ENCODE data around the gene NEDD4L.

Gene NEDD4L

GRCh38 chr18:58300867-58301266 lies 256.8 kb downstream of the NEDD4L start:
- DNase-seq, result no peak

GRCh38 chr18:58302811-58303210 lies 258.8 kb downstream of the NEDD4L start:
- DNase-seq, result no peak

DNA sequence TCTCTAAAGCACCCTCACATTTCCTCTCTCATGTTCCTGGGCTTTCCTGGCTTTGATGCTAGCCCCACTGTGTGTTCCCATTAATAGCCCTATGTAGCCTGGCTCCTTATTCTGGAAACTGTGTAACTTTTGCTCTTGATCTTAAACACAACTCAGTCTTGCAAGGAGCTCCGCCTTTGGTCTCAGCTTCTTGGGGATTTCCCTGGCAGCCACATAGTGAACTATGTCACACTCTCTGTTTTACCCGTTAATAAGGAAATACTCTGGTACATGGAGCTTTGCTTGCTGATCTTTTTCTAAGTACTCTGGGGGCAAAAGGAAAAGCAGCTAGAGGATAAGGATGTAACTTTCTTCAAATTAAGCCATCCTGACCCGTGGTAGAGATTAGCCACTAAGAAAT lies 259.3 kb downstream of the NEDD4L start:
- DNase-seq, result no peak

DNA sequence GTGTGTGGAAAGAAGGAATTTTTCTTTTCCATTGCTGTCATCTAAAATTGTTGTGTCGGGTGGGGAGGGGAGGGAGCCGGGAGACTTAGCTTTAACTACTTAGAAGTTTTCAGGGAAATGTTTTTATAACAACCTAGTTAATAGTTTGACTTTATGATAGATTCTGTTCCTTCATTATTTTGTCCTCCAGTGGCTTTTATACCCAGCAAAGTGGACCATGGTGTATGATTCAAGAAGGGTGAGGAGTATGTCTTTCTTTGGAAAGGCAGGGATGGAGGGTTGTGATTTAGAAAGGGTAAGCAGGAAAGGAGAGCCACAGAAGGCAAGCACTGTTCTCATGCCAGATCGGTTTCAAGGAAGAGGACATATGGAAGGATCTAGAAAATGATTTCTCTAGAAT lies 261.8 kb downstream of the NEDD4L start:
- DNase-seq, result no peak

- DNase-seq, result no peak
Observed at GRCh38 chr18:58307441-58307840, 263.4 kb downstream of the NEDD4L start.

DNA sequence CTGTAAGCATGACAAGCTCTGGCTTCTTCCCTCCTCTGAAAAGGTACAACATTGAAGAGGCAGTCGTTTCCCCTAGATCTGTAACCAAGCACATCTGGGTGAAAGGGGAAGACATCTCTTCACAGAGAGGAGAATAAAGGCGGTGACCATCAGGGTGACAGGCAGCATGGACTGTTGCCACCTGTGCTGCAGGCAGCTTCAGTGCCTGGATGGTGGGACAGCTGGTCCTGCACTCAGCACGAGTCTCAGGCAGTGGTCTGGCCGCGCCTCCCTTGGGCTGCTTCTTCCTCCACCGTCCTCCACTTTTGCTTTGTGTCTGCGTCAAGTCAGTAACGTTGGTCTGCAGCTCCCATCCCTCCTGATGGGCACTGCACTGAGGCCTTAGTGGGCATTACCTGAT lies 264.4 kb downstream of the NEDD4L start:
- no peak for DNase-seq

DNA sequence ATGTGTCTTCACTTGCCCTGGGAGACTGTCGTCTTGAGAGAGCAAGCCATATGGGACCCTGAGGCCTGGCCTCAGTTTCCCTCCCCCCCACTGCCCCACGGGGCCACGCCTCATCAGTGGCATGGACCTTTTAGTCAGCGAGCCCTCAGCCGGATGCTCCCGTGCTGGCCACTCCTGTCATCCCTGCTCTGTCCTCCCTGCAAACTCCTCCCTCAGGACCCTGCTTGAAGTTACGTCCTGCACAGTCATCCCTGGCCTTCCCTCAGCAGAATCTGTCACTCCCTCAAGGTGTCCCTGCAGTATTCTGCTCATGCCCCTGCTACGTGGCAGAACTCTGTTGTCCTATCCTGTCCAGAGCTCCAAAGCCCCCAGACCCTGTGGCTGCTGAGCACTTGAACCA lies 265.1 kb downstream of the NEDD4L start:
- no peak for DNase-seq

GRCh38 chr18:58309610-58310239 lies 265.7 kb downstream of the NEDD4L start:
- no peak for DNase-seq

GRCh38 chr18:58310517-58310916 lies 266.5 kb downstream of the NEDD4L start:
- no peak for DNase-seq

DNA sequence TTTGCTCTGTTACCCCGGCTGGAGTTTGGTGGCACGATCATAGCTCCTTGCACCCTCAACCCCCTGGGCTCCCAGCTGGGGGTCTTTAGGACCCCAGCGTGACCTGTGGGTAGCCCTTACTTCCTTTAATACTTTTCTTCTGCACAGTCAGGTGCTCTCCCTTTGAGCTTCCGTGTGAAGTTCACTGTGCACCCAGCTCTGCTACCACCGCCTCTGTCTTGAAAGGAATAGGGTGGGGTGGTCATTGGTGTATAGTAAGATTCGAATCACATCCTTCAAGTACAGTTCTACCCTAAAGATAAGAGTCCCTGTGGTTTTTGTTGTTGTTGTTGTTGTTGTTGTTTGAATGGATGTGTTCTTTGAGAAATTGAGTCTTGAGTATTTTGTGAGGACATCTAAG lies 267.4 kb downstream of the NEDD4L start:
- DNase-seq, result no peak

GRCh38 chr18:58313491-58314032 lies 269.5 kb downstream of the NEDD4L start:
- no peak for DNase-seq

DNA sequence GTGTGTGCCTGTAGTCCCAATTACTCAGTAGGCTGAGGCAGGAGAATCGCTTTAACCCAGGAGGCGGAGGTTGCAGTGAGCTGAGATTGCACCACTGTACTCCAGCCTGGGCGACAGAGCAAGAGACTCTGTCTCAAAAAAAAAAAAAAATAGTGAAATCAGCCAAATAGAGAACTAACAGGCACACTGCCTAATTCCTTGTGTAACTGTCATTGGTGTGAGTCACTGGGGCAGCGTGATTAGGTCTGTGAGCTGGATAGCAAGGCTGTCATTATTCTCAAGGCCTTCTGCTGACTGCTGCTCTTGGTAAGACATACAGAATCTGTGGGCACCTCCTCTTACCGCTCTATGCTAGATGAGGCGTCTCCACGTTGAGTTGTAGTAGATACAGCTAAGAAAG lies 270.3 kb downstream of the NEDD4L start:
- DNase-seq, result no peak

GRCh38 chr18:58315041-58315440 lies 271.0 kb downstream of the NEDD4L start:
- no peak for DNase-seq

GRCh38 chr18:58315739-58316215 lies 271.8 kb downstream of the NEDD4L start:
- no peak for DNase-seq

GRCh38 chr18:58316396-58317342 lies 272.6 kb downstream of the NEDD4L start:
- DNase-seq, result no peak

DNA sequence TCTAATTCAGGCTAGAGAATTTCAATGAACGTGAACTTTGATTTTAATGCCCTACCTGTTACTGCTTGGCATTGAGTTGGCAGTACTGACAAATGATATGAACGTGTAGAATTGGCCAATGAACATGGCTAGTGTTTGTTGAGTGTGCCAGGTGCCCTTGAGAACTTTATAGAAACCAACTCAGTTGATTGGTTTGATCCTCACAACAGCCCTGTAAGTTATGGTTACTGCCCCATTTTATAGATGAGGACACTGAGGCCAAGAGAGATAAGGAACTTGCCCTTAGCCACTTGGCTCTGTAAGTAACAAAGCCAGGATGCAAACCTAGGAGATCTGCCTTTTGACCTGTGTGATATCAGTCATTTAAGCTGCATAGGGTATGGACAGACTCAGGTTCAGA lies 275.7 kb downstream of the NEDD4L start:
- no peak for DNase-seq

- DNase-seq, result no peak
Observed at GRCh38 chr18:58320907-58321561, 277.0 kb downstream of the NEDD4L start.

DNA sequence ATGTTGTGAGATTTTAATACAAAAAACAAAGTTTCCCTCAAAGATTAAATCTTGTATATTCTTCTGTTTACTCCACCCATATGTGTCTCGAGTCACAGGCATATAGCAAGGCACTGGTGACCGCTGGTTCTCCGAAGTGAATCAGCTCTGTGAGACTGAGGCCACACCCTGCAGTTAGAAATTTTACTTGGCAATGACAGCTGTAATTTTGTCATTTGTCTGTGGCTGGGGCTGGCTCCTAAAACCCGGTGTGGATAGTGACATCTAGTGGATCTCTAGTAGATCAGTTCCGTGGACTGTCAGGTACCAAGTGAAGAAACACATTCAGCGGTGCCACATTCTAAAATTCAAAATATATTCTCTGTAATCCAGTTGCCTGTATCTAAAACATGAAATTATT lies 278.0 kb downstream of the NEDD4L start:
- peak; percentile 17 for DNase-seq

DNA sequence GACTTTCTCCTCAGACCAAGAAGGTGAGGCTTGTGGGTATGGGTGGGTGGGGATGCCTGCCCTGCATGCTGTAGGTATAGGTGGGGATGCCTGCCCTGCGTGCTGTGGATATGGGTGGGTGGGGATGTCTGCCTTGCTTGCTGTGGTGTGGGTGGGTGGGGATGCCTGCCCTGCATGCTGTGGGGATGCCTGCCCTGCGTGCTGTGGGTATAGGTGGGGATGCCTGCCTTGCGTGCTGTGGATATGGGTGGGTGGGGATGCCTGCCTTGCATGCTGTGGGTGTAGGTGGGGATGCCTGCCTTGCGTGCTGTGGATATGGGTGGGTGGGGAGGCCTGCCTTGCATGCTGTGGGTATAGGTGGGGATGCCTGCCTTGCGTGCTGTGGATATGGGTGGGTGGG lies 278.4 kb downstream of the NEDD4L start:
- no peak for DNase-seq

- no peak for DNase-seq
Observed at GRCh38 chr18:58323866-58324762, 280.1 kb downstream of the NEDD4L start.

- DNase-seq, result no peak
Observed at GRCh38 chr18:58324824-58325480, 280.9 kb downstream of the NEDD4L start.

DNA sequence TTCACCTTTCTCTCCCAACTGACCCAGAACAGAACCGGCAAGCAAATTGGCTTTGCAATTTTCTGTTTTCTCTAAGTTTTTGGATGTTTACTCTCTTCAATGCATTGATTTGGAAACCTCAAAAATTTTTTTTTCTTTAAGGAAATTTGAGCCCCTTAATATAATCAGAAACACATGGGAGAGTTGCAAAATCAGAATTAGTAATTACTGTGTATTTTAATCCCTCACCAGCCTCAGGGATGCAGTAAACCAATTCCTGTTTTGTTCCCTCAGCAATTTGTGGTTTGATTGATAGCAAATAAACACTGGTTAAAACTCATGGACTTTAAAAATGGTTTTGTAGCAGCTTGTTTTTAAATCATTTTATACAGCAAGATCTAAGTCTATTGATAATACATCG lies 281.5 kb downstream of the NEDD4L start:
- no peak for DNase-seq
